GM12874 (cell line): Measurements from ENCODE around the gene HLF.

Experiments
- CTCF ChIP-seq: IDR thresholded peaks from 2 replicates; pipeline ENCODE4 v1.5.1; 2011; ENCODE audit warnings: low read depth, mild to moderate bottlenecking, control low read depth, low read length, moderate library complexity; ENCODE audit not compliant: insufficient read depth

The HLF gene

GRCh38 chr17:55308613-55309391 lies 44.0 kb downstream of the HLF start:
- no peak for TF ChIP-seq CTCF

GRCh38 chr17:55311767-55312375 lies 47.1 kb downstream of the HLF start:
- TF ChIP-seq CTCF: no peak

- TF ChIP-seq CTCF: no peak
These were observed 48.1 kb downstream of the HLF start for GRCh38 chr17:55312852-55313251.

- TF ChIP-seq CTCF: no peak
These were observed 49.5 kb downstream of the HLF start for GRCh38 chr17:55314061-55314783.

GRCh38 chr17:55314784-55315491 lies 50.2 kb downstream of the HLF start:
- TF ChIP-seq CTCF: no peak

- no peak for TF ChIP-seq CTCF
These were observed 51.7 kb downstream of the HLF start for GRCh38 chr17:55316499-55316898.

GRCh38 chr17:55317284-55317683 lies 52.5 kb downstream of the HLF start:
- no peak for TF ChIP-seq CTCF
